NCI-H146 (cell line): ENCODE measurements around the gene HAT1.
A peak's percentile ranks its signal among the peaks of the same experiment; 100 is the strongest.

ENCODE experiments used
- DNase-seq: peaks from one replicate; lab custom pipeline; 2025; lab: John Stamatoyannopoulos, UW

HAT1 gene

GRCh38 chr2:171921970-171922229 lies 361 bp upstream of the HAT1 start:
- no peak for DNase-seq

DNA sequence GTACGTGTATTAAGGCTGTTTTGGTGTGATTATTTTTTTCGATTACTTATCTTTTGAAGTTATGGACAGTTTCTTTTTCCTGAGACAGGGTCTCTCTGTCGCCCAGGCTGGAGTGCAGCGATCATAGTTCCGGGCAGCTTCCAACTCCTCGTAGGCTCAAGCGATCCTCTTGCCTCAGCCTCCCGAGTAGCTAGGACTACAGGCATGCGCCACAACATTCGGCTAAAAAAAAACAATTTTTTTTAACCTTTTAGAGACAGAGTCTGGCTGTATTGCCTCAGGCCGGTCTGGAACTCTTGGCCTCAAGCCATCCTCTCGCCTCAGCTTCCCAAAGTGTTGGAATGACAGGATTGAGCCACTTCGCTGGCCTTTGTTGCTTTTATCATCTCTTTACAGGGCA lies 945 bp downstream of the HAT1 start:
- no peak for DNase-seq

GRCh38 chr2:171924170-171924942 lies 2.1 kb downstream of the HAT1 start:
- DNase-seq: no peak

GRCh38 chr2:171930385-171930784 lies 8.1 kb downstream of the HAT1 start:
- DNase-seq: no peak

DNA sequence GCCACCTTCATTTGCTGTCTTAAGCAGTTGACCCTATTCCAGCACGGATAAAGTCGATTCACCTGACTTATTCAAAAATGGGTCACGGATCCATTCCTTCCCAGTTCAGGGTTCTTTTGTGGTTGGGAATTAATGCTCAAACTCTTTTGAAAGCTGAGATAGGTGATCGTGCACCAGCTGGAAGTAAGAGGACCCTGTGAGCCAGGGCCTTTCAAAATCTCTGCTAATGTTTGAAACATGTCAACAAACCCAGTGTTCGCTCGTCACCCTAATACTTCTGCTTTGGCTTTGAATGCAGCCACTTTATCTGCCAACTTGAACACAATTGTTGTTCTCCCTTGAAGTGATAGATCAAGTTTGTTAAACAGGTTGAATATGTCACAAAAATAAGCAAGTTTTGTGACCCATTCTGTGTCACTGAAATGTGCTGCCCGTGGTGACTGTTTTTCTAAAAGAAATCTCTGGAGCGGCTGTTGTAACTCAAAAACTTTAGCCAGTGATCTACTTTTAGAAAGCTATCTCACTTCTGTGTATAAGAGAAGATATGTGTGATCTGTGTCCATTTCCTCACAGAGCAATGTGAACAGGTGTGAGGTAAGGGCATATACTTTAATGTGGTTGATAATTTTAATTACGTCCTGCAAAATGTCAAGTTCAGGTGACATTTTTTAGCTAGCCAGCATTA lies 16.9 kb downstream of the HAT1 start:
- DNase-seq: no peak

DNA sequence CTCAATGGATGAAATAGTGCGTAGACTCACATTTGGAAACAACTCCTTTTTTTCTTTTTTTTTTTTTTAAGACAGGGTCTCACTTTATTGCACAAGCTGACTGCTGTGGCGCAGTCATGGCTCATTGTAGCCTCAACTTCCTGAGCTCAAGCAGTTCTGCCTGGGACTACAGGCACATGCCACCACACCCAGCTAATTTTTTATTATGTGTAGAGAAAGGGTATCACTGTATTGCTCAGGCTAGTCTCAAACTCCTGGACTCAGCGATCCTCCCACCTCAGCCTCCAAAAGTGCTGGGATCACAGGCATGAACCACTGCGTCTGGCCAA lies 17.4 kb downstream of the HAT1 start:
- DNase-seq: no peak

DNA sequence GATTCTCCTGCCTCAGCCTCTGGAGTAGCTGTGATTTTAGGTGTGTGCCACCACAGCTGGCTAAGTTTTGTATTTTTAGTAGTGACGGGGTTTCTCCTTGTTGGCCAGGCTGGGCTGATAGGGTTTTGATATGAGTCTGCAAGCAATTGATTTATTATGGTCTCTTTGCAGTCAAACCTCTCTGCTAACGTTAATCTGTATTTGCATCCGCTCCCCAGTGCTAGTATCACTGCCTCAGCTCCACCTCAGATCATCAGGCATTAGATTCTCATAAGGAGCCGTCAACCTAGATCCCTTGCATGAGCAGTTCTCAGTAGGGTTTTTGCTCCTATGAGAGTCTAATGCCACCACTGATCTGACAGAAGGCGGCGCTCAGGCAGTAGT lies 19.0 kb downstream of the HAT1 start:
- DNase-seq: no peak

- no peak for DNase-seq
Measured at GRCh38 chr2:171943869-171944268, 21.6 kb downstream of the HAT1 start.

DNA sequence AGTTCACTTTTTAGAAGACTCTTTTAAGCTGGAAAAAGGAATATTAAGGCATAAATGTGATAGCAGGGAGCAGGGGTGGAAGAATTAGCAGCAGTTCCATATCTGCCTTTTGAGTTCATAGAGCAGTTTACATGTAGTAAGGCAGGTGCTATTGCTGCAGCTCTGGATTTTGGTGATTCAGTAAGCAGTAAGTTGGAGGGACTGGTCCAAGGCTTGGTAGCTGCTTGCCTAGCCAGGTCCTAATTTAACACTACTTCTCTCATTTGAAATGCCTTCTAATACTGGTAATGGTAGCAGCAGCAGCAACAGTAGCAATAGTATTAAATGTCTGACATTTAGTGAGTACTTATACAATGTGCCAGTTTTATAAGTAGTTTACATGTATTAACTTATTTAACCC lies 30.0 kb downstream of the HAT1 start:
- DNase-seq: no peak

DNA sequence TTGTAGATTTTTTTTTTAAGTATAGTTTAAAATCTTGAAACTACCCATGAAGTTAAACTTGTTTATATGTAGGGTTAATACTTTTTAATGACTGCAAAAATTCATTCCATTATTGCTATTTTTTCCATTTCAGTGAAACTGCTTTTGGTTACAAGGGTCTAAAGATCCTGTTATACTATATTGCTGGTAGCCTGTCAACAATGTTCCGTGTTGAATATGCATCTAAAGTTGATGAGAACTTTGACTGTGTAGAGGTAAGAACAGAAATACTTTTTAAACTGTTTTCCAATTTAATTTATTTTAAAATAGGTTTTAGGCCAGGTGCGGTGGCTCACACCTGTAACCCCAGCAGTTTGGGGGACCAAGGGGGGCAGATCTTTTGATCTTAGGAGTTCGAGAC lies 30.5 kb downstream of the HAT1 start:
- no peak for DNase-seq

DNA sequence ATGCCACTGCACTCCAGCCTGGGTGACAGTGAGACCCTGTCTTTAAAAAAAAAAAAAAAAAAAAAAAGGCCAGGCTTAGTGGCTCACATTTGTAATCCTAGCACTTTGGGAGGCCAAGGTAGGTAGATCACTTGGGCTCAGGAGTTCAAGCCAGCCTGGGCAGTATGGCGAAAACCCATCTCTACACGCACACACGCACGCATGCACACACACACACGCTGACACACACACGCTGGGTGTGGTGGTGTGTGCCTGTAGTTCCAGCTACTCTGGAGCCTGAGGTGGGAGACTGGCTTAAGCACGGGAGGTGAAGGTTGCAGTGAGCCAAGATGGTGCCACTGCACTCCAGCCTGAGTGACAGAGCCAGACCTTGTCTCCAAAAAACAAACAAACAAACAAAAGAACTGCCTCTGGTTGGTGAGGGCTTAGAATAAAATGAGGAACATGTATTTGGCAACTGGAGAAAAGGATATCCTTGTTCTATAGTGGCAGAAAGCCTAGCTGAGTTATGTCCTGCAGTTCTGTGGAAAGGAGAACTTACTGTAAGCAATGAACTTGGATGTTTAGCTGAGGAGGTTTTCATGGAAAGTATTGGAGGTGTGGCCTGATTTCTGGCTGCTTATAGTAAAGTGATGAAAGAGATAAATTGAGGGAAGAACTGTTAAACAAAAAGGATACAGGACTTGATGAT lies 34.0 kb downstream of the HAT1 start:
- no peak for DNase-seq

DNA sequence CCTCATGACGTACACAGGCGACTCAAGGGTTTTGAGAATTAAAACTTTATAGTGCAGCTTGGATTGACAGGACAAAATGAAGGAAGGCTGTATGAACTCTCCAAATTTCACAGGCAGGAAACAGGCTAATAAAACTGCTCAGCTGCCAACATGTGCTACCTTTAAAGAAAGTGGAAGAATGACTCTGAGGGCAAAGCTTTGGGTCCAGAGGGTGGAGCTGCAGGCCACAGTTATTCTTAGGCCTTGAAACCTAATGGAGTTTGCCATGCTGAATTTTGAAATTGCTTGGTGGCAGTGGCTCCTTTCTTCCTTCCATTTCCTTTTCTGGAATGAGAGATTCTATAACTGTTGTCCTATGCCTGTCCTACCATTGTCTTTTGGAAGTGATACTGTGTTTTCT lies 34.8 kb downstream of the HAT1 start:
- peak; percentile 40 for DNase-seq

- no peak for DNase-seq
Measured at GRCh38 chr2:171958475-171958874, 36.2 kb downstream of the HAT1 start.

DNA sequence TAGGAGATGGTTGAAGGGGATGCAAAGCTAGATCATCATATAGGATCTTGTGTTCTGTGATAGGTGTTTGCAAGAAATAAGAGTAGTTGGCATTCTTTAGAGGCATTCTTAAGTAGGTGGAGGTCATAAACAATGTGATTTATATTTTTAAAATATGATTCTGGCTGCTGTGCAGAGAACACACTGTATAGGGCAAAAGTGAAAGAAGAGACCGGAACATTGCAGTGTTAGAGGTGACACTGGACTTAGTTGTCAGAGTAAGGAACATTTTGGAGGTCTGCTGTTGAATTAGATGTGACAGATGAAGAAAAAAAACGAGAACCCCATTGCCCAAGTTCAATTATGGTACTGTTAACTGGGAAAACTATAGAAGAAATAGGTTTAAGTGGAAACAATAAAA lies 37.7 kb downstream of the HAT1 start:
- DNase-seq: no peak

DNA sequence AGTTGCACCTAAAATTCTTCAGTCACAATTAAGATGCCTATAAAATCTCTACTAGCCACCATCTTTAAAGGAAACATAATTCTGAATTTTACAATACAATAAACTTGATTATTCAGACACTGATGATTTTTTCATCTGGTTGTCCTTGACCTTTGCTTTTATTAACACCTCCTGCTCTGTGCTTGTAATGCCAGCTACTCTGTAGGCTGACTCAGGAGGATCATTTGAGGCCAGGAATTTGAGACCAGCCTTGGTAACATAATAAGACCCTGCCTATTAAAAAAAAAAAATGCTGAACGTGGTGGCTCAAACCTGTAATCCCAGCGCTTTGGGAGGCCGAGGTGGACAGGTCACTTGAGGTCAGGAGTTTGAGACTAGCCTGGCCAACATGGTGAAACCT lies 38.3 kb downstream of the HAT1 start:
- no peak for DNase-seq

DNA sequence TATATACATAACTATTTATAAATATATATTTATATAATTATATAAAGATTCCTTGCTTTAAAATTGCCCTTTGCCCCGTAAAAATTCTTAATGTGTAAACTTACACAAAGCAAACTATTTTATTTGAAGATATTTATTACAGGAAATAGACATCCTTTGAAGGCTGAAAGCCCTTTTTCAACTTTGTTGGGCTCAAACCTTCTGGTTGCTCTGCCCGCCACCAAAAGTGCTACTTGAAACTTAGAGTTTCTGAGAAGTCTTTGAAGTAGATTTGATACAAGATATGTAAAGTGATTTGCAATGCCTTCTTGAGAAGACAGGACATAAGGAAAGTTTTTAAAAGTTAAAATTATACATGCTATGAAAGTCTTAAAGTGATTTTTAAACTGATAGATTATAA lies 40.9 kb downstream of the HAT1 start:
- no peak for DNase-seq

GRCh38 chr2:171964308-171964707 lies 42.0 kb downstream of the HAT1 start:
- DNase-seq: no peak

DNA sequence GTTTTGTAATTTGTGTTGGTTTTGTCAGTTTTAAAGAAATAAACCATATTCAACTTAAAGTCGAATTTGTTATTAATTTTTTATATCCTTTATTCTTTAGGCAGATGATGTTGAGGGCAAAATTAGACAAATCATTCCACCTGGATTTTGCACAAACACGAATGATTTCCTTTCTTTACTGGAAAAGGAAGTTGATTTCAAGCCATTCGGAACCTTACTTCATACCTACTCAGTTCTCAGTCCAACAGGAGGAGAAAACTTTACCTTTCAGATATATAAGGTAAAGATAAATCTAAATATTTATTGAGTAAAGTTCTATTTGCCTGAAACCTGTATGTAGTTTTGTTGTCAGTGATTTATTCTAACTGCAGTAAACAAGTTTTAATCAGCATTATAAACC lies 43.0 kb downstream of the HAT1 start:
- no peak for DNase-seq

- DNase-seq: no peak
Measured at GRCh38 chr2:171965661-171966060, 43.4 kb downstream of the HAT1 start.

DNA sequence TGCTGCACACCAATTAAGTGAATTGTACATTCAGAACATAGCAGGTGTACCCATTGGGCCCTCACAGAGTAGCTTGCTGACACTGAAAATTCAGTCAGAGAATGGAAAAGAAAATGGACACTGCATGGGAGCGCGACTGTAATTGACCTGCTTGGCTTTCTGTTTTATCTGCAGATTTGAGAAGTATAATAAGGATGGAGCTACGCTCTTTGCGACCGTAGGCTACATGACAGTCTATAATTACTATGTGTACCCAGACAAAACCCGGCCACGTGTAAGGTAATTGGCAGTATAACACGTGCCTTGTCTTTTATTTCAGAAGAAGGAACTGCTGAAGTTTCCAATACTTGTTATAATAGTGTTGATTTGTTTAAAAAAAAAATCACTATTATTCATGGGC lies 44.0 kb downstream of the HAT1 start:
- DNase-seq: peak; percentile 91

- no peak for DNase-seq
Measured at GRCh38 chr2:171966688-171967087, 44.4 kb downstream of the HAT1 start.

- DNase-seq: no peak
Measured at GRCh38 chr2:171968509-171968908, 46.2 kb downstream of the HAT1 start.

DNA sequence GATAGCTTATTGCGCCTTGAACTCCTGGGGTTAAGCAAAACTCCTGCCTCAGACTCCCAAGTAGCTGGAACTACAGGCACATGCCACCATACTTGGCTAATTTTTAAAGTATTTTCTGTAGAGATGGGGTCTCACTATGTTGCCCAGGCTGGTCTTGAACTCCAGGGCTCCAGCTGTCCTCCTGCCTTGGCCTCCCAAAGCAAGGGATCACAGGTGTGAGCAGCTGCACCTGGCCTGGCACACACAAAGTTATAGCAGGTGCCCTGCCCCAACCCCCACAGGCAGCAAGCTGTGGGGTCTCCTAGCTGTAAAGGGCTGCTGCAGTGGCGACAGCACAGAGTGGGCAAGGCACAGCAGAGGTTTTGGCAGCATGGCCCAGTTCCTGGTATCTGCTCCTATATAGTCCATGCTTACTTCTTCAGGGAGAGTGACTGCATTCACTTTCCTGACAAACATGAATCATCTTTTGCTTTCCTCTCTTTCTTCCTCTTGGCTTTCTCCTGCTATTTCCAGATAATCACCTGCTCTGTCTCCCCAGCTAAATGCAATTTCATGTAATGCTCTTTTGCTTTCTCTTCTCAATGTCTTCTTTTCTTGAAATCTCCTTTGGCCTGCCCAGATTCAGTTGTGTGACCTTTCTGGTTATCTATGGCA lies 50.2 kb downstream of the HAT1 start:
- no peak for DNase-seq
